Stimulated activated naive CD8-positive, alpha-beta T cell treated with anti-CD3 and anti-CD28 coated beads, Interleukin-15, Interleukin-2, amounts not matched to agents 100 U/mL and 50 U/mL, for 24 hours (primary cell): ENCODE results near the gene GMCL2.
"Not testable (repeated sequence)": the region's sequence is repeated elsewhere in the genome, so short reads cannot be mapped to it uniquely, and the experiment has no call there.

Experiments used
- ATAC-seq: fragments of 150-1000 bp; cut with Tn5 transposase; one replicate; pipeline ENCODE4 v1.10.0; 2021
- DNase-seq: peaks from one replicate; pipeline ENCODE4 v3.0.0; 2021

The GMCL2 gene

GRCh38 chr5:178206166-178207101 lies 19.3 kb upstream of the GMCL2 start:
- no peak for DNase-seq
- no peak for ATAC-seq

GRCh38 chr5:178205749-178206047 lies 18.5 kb upstream of the GMCL2 start:
- ATAC-seq: no peak
- DNase-seq: no peak

GRCh38 chr5:178204935-178205748 lies 18.0 kb upstream of the GMCL2 start:
- ATAC-seq (peak; percentile 50), DNase-seq (peak; percentile 84)

- peak; percentile 91 for ATAC-seq
- DNase-seq: peak; percentile 96
Observed at GRCh38 chr5:178204182-178204934, 17.2 kb upstream of the GMCL2 start, which contains the start of gene HNRNPAB. TSS of gene HNRNPAB (plus strand) at chr5:178204533. CDS start at chr5:178204838, 305 bp downstream.

- peak; percentile 47 for DNase-seq
- peak; percentile 1 for ATAC-seq
Observed at GRCh38 chr5:178203670-178204181, 16.6 kb upstream of the GMCL2 start.

- ATAC-seq (no peak), DNase-seq (no peak)
Observed at GRCh38 chr5:178202541-178202940, 15.4 kb upstream of the GMCL2 start.

- ATAC-seq: no peak
- no peak for DNase-seq
Observed at GRCh38 chr5:178201927-178202235, 14.7 kb upstream of the GMCL2 start.

GRCh38 chr5:178201221-178201926 lies 14.2 kb upstream of the GMCL2 start:
- no peak for ATAC-seq
- no peak for DNase-seq

- DNase-seq: no peak
- no peak for ATAC-seq
Observed at GRCh38 chr5:178199581-178200434, 12.6 kb upstream of the GMCL2 start.

- DNase-seq (no peak), ATAC-seq (no peak)
Observed at GRCh38 chr5:178198706-178199105, 11.5 kb upstream of the GMCL2 start.

GRCh38 chr5:178198151-178198550 lies 11.0 kb upstream of the GMCL2 start:
- ATAC-seq, DNase-seq: not testable (repeated sequence)

- DNase-seq (no peak), ATAC-seq (no peak)
Observed at GRCh38 chr5:178196986-178197385, 9.8 kb upstream of the GMCL2 start.

GRCh38 chr5:178196281-178196812 lies 9.2 kb upstream of the GMCL2 start:
- ATAC-seq (no peak), DNase-seq (no peak)

GRCh38 chr5:178194026-178194425 lies 6.9 kb upstream of the GMCL2 start:
- peak; percentile 41 for ATAC-seq
- DNase-seq: peak; percentile 24

GRCh38 chr5:178193251-178193809 lies 6.2 kb upstream of the GMCL2 start:
- no peak for ATAC-seq

GRCh38 chr5:178192787-178193186 lies 5.6 kb upstream of the GMCL2 start:
- DNase-seq: no peak
- no peak for ATAC-seq

More at GRCh38 chr5:178193251-178193809, 6.2 kb upstream of the GMCL2 start:
- no peak for DNase-seq

- ATAC-seq (no peak), DNase-seq (no peak)
Observed at GRCh38 chr5:178192244-178192643, 5.1 kb upstream of the GMCL2 start.

- DNase-seq (no peak), ATAC-seq (no peak)
Observed at GRCh38 chr5:178191661-178192060, 4.5 kb upstream of the GMCL2 start.

GRCh38 chr5:178189433-178189832 lies 2.3 kb upstream of the GMCL2 start:
- DNase-seq (no peak), ATAC-seq (no peak)

- DNase-seq (no peak), ATAC-seq (no peak)
Observed at GRCh38 chr5:178186427-178186826, 744 bp downstream of the GMCL2 start.
